NCI-H524 treated with DMSO at 0.1 percent for 48 hours (cell line): Measurements from ENCODE around the gene GFRA1.

Experiments used
- DNase-seq: peaks from one replicate; lab custom pipeline; 2025; lab: John Stamatoyannopoulos, UW

The GFRA1 gene

GRCh38 chr10:116270771-116271592 lies 2.0 kb downstream of the GFRA1 start:
- no peak for DNase-seq

DNA sequence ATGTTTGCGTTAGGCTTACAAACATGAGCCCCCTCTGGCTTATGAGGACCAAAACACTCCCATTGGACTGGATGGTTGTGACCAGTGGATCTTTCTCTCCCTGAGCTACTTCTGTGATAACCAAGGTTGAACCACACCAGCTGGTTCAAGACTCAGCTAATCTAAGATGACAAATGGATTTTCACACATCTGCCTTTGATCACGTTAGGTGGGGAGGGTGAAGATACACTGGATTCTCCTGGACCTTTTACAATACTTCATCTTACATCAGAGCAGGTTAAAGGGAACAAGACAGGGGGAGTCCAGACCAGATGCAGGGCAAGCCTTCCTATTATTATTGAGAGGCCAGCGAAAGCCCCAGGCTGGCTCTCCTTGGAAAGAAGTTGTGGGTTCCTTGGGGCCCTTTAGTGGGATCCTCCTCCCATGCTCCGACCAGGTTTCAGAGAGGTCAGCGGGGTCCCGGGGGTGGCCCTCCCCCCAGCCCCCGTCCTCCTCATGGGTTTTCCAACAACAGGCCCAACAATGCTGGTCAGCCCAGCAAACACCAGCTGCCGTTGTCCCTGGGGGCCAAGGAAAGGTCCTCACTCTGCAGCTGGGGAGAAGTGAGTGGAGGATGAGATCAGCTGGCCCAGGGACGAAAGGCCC lies 2.8 kb downstream of the GFRA1 start:
- DNase-seq: no peak

DNA sequence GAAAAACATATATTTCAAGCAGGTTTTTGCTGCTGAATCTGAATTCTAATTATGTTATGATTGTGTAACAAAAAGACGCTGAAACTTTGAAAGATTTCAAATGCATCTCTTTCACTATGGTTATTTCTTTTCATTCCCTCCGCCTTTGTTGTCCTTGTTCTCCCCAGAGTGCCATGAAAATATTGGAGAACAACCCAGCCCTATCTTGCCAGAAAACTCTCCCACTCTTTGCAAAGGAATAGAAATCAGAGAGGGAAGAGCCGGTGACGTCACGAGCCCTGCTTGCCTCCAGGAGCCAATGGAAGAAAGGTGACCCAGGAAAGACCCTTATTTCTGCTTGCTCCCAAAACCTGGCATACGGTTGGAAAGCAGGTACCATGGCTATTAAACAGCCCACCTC lies 3.4 kb downstream of the GFRA1 start:
- DNase-seq: no peak

DNA sequence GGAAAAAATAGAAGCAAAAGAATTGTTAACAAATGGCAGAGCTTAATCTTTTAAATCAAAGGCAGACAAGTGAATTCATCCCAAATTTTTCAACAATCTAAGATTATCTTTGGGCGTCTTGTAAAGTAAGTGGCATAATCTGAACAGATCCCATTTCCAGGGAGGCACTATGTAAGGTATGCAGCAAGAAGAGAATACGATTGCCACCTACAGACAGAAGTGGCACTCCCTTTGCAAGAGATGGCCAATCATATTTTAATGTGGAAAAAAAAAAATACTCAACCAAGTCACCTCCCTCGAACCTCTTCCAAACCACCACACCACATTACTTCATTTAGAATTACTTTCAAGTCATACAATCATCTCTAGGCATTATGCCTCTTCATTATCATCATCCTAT lies 4.0 kb downstream of the GFRA1 start:
- no peak for DNase-seq

DNA sequence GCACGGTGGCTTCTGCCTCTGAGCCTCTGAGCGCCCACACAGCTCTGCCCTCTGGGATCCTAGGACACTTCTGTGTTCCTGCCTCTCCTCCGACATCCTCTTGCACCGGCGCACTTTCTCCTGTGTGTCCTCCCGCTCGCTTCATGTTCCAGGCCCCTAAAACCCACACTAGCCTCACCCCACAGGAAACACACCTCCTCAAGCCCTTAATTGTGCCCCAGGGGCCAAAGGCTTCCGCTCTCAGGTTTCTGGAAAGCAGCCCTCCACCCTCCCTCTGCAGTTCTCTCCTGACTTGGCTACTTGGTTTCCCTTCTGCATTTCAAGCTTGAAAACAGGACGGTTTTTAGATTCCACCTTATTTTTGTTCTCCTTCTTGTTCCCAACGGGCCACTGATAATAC lies 7.3 kb downstream of the GFRA1 start:
- DNase-seq: no peak

DNA sequence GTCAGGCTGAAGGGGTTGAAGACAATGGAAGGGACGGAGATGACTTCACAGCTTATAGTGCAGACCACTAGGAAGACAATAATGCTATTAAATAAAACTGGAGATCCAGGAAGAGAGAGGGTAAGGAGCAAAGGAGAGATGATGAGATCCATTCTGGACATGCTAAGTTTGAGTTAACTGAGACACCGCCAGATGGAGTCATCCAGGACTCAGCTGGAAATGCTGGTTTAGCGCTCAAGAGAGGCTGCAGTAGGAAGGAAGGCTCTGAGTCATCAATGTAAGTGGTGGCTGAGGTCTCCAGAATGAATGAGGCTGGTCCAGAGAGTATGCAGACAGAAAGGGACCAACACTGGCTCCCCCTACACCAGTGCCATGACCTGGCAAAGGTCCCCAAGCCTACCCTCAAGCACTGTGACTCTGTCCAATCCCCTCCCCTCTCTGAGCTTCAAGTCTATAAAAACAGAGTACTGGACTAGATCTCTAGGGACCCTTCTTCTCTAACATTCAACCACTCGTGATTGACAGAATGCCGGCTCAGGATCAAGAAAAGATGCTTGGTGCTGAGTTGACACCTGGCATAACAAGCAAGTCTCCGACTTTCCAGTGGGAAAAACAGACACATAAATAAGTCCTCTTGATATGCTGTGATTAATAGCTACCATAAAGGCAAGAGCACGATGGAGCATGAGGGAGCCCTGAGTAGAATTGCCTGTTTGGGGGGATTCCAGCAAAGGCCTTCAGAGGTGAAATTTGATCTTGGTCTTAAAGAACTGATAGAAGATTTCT lies 8.9 kb downstream of the GFRA1 start:
- no peak for DNase-seq

- no peak for DNase-seq
Measured at GRCh38 chr10:116262678-116263077, 10.3 kb downstream of the GFRA1 start.

DNA sequence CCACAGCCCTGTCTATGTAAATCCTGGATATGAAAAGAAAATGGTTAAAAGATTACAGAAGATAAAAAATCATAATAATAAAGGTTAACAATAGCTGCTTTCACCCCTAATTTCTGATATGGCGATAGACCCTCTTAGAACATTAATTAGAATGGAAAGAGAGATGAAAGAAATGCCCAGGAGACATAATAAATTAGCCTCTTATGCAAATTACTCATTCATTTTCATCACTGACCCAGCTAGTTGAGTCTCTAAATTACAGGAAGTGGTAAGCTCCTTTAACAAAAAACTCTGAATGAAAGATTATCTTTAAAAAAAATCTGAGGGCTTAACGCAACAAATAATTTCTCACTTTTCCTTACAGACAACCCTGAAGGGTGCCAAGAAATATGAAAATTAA lies 12.4 kb downstream of the GFRA1 start:
- DNase-seq: no peak

DNA sequence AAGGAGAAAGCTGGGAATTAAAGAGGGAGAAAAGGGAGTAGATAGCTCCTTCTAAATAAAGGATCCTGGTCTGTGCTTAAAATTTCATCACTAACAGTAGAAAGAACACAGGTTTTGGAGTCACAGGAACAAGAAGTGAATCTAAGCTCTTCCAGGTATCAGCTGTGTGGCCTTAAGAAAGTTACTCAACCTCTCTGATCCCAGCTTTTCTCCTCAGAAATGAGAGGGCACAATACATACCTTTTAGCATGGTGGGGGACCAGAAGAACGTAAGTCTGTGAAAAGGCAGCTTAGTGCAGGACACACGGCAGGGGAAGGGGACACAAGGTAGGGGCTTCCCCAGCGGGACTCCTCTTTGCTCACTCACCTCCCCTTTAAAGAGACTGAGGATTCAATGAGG lies 13.4 kb downstream of the GFRA1 start:
- no peak for DNase-seq

- DNase-seq: no peak
Measured at GRCh38 chr10:116257785-116258184, 15.2 kb downstream of the GFRA1 start.

DNA sequence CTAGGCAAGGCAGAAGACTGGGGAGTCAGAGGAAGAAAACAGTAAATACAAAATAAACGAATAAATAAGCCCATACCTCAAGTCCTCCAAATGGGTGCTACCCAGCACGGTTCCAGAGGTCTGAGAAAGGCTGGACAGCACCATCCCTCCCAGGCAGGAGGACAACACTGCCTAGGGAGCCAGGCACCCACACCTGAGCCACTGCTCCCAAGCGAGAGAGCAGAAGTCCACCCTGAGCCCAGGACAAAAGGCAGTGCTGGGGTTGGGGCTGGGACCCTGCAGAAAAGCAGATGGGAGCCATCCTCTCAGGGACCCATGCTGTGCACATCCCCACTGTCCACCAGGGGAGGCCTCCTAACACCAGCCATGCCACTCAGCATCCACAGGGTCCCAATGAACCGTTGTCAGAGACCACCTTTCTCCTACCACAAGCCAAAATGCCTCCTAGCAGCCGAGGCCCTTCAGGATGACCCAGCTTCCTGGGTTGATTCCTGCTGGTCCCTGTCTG lies 16.2 kb downstream of the GFRA1 start:
- no peak for DNase-seq

GRCh38 chr10:116255886-116256751 lies 16.9 kb downstream of the GFRA1 start:
- DNase-seq: no peak

DNA sequence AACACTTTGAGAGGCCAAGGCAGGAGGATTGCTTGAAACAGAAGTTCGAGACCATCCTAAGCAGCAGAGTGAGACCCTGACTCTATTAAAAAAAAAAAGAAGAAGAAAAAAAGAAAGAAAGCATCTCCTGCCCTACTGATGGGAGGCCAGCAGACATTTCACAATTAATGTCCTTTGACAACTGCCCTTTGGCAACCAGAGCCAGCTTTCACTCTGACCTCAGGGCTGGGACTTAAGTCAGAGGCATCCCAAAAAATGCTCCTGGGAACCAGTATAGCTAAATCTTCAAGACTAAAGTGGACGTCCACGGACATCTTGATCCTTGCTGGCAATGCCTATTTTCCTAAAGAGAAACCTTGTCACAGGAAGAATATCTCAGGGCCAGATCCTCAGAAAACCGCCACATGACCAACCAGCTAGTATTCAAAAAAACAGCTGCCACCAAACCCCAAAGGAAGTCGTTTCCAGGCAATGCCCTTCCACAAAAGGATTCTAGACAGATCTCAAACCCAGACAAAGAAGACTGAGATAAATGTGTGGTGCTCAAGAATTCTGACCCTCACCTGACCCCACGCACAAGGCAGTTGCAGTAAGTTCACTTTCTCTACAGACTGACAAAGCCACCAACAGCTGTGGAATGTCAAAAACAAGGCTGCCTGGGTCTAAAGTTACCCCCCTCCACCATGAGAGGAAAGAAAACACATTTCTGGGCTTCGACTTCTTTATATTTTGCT lies 18.4 kb downstream of the GFRA1 start:
- DNase-seq: no peak

GRCh38 chr10:116253716-116254115 lies 19.3 kb downstream of the GFRA1 start:
- no peak for DNase-seq

DNA sequence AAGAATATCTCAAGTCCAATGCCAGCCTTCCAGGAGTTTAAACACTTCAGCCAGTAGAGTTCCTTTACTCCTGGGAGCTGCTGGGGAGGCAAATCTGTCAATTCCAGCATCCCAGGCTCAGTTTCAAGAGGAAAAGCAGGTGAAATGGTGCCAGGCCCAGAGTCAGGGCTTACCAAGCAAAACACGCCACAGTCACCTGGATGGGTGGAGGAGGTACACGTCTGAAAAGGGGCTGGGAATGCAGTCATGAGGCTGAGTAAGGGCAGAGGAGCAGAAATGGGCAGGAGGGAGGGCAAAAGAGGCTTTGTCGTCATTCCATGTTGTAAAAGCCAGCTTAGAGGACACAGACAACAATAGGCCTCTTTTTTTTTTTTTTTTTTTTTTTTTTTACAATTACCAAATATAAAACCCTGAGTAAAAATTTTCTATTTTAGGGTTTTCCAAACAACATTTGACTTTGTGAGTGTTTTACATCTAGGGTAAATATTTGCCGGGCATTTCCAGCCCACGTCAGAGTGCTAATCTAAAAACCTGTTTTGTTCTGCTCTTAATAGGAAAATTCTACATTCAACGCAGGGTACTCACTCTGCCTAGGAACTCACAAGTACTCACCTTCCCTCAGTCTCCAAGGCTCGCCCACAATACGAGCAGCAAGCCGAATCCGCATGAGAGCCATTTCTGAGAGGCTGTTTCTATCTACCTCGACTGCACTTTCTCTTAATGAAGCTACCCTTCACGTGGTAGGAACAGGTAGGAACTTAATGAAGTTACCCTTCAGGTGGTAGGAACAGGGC lies 21.2 kb downstream of the GFRA1 start:
- DNase-seq: no peak

DNA sequence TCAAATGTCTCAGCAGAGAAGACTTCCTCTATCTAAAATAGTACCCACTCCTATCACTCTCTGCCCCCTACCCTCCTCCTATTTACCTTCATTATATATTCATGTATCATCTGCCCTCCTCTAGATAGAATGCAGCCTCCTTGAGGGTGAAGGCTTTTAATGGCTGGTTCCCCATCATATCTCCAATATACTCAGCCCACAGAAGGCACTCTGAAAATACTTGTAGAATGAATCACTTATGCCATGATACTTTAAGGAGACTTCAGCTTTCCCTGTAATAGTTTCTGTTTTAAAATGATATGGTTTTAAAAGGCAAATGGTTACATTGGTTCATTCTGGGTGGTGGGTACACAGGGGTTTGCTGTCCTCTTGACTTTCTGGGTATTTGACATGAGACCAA lies 25.3 kb downstream of the GFRA1 start:
- DNase-seq: no peak

- DNase-seq: no peak
Measured at GRCh38 chr10:116246263-116246662, 26.7 kb downstream of the GFRA1 start.

GRCh38 chr10:116245156-116245555 lies 27.9 kb downstream of the GFRA1 start:
- DNase-seq: no peak

DNA sequence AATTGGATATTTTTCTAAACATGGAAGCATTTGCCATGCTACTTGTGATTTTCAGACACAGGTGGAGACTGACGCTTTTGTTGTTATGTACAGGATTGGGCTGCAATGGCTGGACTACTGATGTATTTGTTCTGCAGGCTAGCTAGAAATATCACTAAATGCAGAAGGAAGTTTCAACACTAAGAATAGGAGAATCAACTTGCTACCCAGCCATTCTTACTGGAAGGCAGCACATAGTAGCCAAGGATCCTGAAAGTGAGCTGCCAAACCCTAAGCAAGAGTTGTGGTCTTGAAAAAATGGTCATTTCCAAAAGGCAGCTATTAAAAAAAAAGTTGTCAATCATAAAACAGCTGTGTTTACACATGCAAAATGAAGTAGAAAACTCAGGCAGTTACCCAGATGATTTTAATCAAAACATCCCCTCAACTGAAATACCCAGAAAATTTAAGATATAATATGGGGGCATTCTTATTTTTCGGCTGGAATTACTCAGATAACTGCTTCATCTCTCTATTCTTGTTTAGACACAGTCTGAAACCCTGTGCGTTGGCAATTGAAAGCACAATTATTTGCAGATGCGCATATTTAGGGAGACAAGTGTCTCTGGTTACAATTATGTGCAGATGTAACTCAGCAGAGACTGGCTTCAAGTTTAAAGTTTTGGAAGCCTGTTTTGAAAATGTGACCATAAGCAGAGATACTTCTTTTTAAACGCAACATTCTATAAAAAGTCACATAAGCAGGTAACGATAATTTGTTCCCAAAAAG lies 31.2 kb downstream of the GFRA1 start:
- no peak for DNase-seq
